Astrocyte of the spinal cord (primary cell): Measurements from ENCODE around the gene DUSP22.
A peak's percentile ranks its signal among the peaks of the same experiment; 100 is the strongest.

Experiments used
- DNase-seq: peaks from one replicate; pipeline ENCODE4 v3.0.0; 2011; ENCODE audit warnings: low read depth, low spot score
- H3K4me3 ChIP-seq: 2 replicates; pipeline ENCODE4 v1.5.1; 2011; ENCODE audit warnings: low read depth, mild to moderate bottlenecking, low read length, moderate library complexity
- CTCF ChIP-seq: IDR thresholded peaks from 2 replicates; pipeline ENCODE4 v1.5.1; 2012; ENCODE audit warnings: low read depth, mild to moderate bottlenecking, low read length, inconsistent platforms
- in situ Hi-C: cut with HindIII; loops from 2 replicates; pipeline ENCODE4 v1.10.0; 2017; ENCODE audit warnings: low sequenced_read_pairs

Gene DUSP22

GRCh38 chr6:343226-343935 is 51.1 kb downstream of the DUSP22 start:
- no peak for DNase-seq
- in situ Hi-C loops, result no loop called here
- TF ChIP-seq CTCF, result no peak
- no peak overlapping the region for H3K4me3 ChIP-seq

- no peak for DNase-seq
- H3K4me3 ChIP-seq, result no peak overlapping the region
- TF ChIP-seq CTCF, result no peak
- in situ Hi-C loops, result no loop called here
Measured at GRCh38 chr6:343960-344815, 51.9 kb downstream of the DUSP22 start.

- DNase-seq, result peak; percentile 78
- no peak overlapping the region for H3K4me3 ChIP-seq
- no peak for TF ChIP-seq CTCF
- in situ Hi-C loops, result no loop called here
Measured at GRCh38 chr6:344816-345340, 52.6 kb downstream of the DUSP22 start.

- in situ Hi-C loops, result no loop called here
- peak; percentile 46 for DNase-seq
- no peak overlapping the region for H3K4me3 ChIP-seq
- TF ChIP-seq CTCF, result no peak
Measured at GRCh38 chr6:345747-346385, 53.6 kb downstream of the DUSP22 start.

- peak; percentile 74 for DNase-seq
- TF ChIP-seq CTCF, result no peak
- in situ Hi-C loops, result no loop called here
- H3K4me3 ChIP-seq, result no peak overlapping the region
Measured at GRCh38 chr6:346386-347030, 54.2 kb downstream of the DUSP22 start.

GRCh38 chr6:347232-347631 is 54.9 kb downstream of the DUSP22 start:
- DNase-seq, result no peak
- in situ Hi-C loops, result no loop called here
- no peak overlapping the region for H3K4me3 ChIP-seq
- TF ChIP-seq CTCF, result no peak
